Prostate gland (tissue), 2 donors: ENCODE data around the gene DENND4A. TPM values are rescaled to one million over a fixed set of nuclear protein-coding genes. Genes with fewer than 3 reads are reported as not detected.
"Not testable (repeated sequence)": the region's sequence is repeated elsewhere in the genome, so short reads cannot be mapped to it uniquely, and the experiment has no call there.

Experiments used
- DNase-seq: peaks from one replicate; pipeline ENCODE4 v3.0.0-alpha.2; 2019; ENCODE audit warnings: low spot score
- H3K27ac ChIP-seq, 2 donors: fragments of 200-600 bp; sonication (generic); 2 replicates each; pipeline ENCODE4 v1.5.1; 2017 to 2019
- H3K27me3 ChIP-seq: fragments of 200-600 bp; sonication (generic); replicated peaks from 2 replicates; pipeline ENCODE4 v1.5.1; 2019; ENCODE audit not compliant: insufficient read depth
- H3K36me3 ChIP-seq, 2 donors: fragments of 200-600 bp; sonication (generic); 1 replicate in 1 of 2; 2 replicates in 1 of 2; pipeline versions ENCODE4 v1.5.1 to v1.8.1; 2017 to 2019
- H3K4me1 ChIP-seq: fragments of 200-600 bp; sonication (generic); replicated peaks from 2 replicates; pipeline ENCODE4 v1.5.1; 2019
- H3K4me3 ChIP-seq, 2 donors: fragments of 200-600 bp; sonication (generic); 2 replicates each; pipeline ENCODE4 v1.5.1; 2017 to 2019
- H3K9me3 ChIP-seq: fragments of 200-600 bp; sonication (generic); 2 replicates; pipeline ENCODE4 v1.5.1; 2017
- POLR2A ChIP-seq: fragments of 450-650 bp; IDR thresholded peaks from one replicate; pipeline ENCODE4 v1.6.1; 2016; ENCODE audit warnings: antibody characterized with exemption, mild to moderate bottlenecking
- POLR2AphosphoS5 ChIP-seq: sonication (generic); formaldehyde crosslinking; IDR thresholded peaks from one replicate; pipeline ENCODE4 v1.6.1; 2017; ENCODE audit warnings: antibody characterized with exemption
- WGBS: methylation state at CpG from one replicate; pipeline ENCODE4 v1.1.5; 2018; 5-methylcytosine and 5-hydroxymethylcytosine counted together
- intact Hi-C: fragments of 100-400 bp; cut with DNase I; formaldehyde crosslinking; loops from one replicate; pipeline ENCODE4 v1.14.2; 2022
- total RNA-seq, 2 donors: library from RNA; depleted of rRNA; stranded (reverse); fragments of >200 nt; gene quantifications; one replicate each; pipeline ENCODE4 v1.1.0, GENCODE V29; 2016
- TF ChIP-seq, protein P1 (sequence below), 4 experiments: fragments of 200-600 bp in 2 of 4; fragments of 450-650 bp in 2 of 4; sonication (generic) in 2 of 4; IDR thresholded peaks; 1 replicate in 3 of 4; 2 replicates in 1 of 4; pipeline ENCODE4 v1.5.1; 2016 to 2019; ENCODE audit warnings: antibody characterized with exemption in 4 of 4, mild to moderate bottlenecking in 2 of 4, moderate library complexity in 2 of 4

DENND4A gene
- total RNA-seq, 2 donors from 2014 or later, result 24.5 to 49.6 TPM

DNA sequence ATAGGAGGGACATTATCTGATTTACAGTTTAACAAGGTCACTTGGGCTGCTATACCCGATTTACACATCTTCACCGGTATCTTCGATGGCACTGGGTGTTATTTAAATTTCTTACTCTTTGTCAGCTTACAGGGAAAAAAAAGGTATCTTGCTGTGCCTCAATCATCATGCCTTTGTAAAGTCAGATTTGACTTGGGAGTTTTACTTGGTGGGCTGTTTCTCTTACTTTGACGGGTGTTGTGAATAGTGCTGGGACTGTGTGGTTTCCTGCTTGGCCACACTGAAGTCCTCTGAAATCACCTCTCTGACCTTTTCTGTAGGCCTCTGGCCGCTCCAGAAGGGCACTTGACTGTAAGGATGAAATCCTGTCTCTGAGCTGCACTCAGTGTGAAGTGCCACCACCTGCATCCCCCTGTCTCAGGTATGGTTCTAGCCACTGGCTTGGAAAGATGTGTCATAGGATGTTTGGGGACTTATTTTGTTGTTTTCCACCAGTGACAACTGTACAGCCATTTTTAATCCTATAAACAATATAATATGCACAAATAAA is 173.5 kb downstream of the DENND4A start:
- H3K36me3 ChIP-seq, result no peaks in the 10 kb centered on the region
- no peaks in the 10 kb centered on the region for H3K4me1 ChIP-seq
- no peaks in the 10 kb centered on the region for H3K9me3 ChIP-seq
- no peak overlapping the region for H3K27ac ChIP-seq
- no peak for DNase-seq
- H3K4me3 ChIP-seq, result no peak overlapping the region
- TF ChIP-seq POLR2A (no peak), POLR2AphosphoS5 (no peak)
- TF ChIP-seq, protein P1, sequence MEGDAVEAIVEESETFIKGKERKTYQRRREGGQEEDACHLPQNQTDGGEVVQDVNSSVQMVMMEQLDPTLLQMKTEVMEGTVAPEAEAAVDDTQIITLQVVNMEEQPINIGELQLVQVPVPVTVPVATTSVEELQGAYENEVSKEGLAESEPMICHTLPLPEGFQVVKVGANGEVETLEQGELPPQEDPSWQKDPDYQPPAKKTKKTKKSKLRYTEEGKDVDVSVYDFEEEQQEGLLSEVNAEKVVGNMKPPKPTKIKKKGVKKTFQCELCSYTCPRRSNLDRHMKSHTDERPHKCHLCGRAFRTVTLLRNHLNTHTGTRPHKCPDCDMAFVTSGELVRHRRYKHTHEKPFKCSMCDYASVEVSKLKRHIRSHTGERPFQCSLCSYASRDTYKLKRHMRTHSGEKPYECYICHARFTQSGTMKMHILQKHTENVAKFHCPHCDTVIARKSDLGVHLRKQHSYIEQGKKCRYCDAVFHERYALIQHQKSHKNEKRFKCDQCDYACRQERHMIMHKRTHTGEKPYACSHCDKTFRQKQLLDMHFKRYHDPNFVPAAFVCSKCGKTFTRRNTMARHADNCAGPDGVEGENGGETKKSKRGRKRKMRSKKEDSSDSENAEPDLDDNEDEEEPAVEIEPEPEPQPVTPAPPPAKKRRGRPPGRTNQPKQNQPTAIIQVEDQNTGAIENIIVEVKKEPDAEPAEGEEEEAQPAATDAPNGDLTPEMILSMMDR (IDR thresholded peaks at IDR 0.05), result no peak
- WGBS, result 71% methylated on average over 5 of the region's 5 CpGs
- no peaks in the 10 kb centered on the region for H3K27me3 ChIP-seq
- intact Hi-C loops, result no loop called here

DNA sequence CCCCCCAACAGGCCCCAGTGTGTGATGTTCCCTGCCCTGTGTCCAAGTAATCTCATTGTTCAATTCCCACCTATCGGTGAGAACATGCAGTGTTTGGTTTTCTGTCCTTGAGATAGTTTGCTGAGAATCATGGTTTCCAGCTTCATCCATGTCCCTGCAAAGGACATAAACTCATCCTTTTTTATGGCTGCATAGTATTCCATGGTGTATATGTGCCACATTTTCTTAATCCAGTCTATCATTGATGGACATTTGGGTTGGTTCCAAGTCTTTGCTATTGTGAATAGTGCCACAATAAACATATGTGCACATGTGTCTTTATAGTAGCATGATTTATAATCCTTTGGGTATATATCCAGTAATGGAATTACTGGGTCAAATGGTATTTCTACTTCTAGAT is 176.2 kb downstream of the DENND4A start:
- intact Hi-C loops, H3K4me3 ChIP-seq, H3K4me1 ChIP-seq, H3K9me3 ChIP-seq, DNase-seq, H3K36me3 ChIP-seq, H3K27me3 ChIP-seq, H3K27ac ChIP-seq: not testable (repeated sequence)
- 100% methylated on average over 1 of the region's 1 CpG for WGBS

DNA sequence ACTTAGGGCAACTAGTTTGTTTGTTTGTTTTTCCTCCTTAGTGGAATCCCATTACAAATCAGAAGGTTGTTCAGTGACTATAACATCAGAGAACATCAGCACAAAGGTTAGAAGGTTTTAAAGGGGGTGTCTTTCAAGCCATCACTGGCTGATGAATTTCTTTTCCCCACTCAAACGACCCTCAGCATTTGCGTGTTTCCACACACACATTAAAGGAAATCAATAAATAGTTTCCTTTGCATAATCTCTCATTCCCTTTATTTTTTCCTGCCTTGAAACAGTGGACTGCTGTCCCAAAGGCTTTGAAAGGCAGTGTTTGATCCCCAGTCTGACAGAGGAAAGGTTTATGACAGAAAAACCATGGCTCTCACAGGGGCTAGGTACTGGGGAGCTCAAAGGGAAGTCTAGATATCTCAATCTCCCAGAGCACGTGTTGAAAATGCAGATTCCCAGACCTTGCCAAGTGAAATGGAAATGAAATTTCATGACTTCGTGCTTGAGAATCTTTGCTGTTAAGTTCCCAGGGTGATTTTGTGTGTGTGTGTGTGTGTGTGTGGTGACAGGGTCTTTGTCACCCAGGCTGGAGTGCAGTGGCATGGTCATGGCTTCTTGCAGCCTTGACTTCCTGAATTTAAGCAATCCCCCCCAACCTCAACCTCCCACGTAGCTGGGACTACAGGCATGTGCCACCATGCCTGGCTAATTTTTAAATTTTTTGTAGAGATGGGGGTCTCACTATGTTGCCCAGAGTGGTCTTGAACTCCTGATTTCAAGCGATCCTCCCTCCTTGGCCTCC is 178.9 kb downstream of the DENND4A start:
- H3K9me3 ChIP-seq, result no peaks in the 10 kb centered on the region
- TF ChIP-seq, protein P1 (IDR thresholded peaks at IDR 0.05), result no peak
- TF ChIP-seq POLR2A (no peak), POLR2AphosphoS5 (no peak)
- no peaks in the 10 kb centered on the region for H3K27me3 ChIP-seq
- no peaks in the 10 kb centered on the region for H3K36me3 ChIP-seq
- no peak overlapping the region for H3K27ac ChIP-seq
- intact Hi-C loops, result no loop called here
- 80% methylated on average over 6 of the region's 6 CpGs for WGBS
- peaks cover 4% of the 10 kb centered on the region for H3K4me1 ChIP-seq
- no peak for DNase-seq
- no peak overlapping the region for H3K4me3 ChIP-seq

DNA sequence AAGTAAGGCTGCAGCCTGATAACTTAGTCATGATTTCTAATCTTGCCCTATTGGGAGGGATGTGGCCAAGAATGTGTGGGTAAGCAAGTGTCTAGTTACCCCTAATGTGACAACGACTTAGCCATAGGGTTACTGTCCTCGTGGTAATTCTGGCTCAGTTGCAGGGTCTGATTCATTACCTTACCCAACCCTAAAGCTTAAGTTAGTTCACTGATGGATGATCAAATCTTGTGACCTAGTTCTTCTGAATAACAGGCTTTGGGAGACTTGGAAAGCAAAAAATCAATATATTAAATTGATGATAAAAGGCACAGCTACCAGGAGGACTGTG is 179.5 kb downstream of the DENND4A start:
- Histone ChIP-seq H3K9me3 (no peaks in the 10 kb centered on the region), H3K4me3 (no peak overlapping the region), H3K27me3 (no peaks in the 10 kb centered on the region), H3K27ac (no peak overlapping the region), H3K36me3 (no peaks in the 10 kb centered on the region), H3K4me1 (peaks cover 4% of the 10 kb centered on the region)
- WGBS, result 42% methylated on average over 2 of the region's 2 CpGs
- intact Hi-C loops, result no loop called here
- TF ChIP-seq POLR2AphosphoS5 (no peak), POLR2A (no peak)
- TF ChIP-seq, protein P1 (IDR thresholded peaks at IDR 0.05), result no peak
- DNase-seq, result no peak

DNA sequence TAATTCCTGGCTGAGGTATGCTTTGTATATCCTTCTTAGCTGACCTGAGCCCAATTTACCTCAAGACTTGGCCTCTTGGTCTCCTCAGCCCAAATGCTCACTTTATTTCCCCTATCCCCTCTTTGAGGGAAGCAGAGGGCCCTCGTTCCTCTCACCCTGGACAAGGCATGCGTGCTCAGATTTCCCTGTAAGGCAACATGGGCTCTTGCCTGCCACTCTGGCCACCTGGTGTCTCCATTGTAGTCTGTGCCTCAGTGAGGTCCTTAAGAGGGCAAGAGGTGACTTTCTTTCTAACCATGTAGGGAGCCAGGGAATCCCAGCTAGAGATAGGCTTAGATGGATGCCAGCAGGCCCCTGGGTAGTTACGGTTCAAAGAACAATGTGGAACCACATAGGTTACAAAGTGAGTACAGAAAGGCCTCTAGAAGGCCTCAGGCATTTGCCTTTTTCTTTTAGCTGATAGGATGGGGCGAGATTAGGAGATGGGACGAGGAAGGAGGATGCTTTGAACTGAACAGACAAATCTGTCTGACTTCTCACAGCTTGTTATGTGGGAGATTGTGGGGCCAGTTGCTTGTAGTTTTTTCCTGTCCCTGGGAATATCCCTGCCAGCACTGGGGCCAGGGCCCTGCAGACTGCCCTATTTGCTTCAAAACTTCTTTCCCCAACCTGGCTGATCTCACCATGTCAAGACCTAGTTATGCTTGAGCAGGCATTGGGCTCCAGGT is 180.0 kb downstream of the DENND4A start:
- Histone ChIP-seq H3K27ac (peak overlapping the region; percentile 84 to 95), H3K4me1 (peaks cover 4% of the 10 kb centered on the region), H3K4me3 (peak overlapping the region; percentile 79 to 91), H3K27me3 (no peaks in the 10 kb centered on the region), H3K9me3 (no peaks in the 10 kb centered on the region), H3K36me3 (no peaks in the 10 kb centered on the region)
- 66% methylated on average over 5 of the region's 5 CpGs for WGBS
- intact Hi-C loops, result no loop called here
- DNase-seq, result no peak
- no peak for TF ChIP-seq POLR2AphosphoS5
- no peak for TF ChIP-seq POLR2A
- TF ChIP-seq, protein P1 (IDR thresholded peaks at IDR 0.05), result no peak
